Hepatocyte (in vitro differentiated cells): ENCODE measurements around the gene ATG13. TPM values are rescaled to one million over a fixed set of nuclear protein-coding genes. Genes with fewer than 3 reads are reported as not detected.

Experiments
- DNase-seq: peaks from one replicate; pipeline ENCODE4 v3.0.0-alpha.2; 2016; ENCODE audit warnings: low spot score
- H2AFZ ChIP-seq: fragments of 200-600 bp; sonication (generic); 2 replicates; pipeline ENCODE4 v1.6.0; 2016; ENCODE audit warnings: antibody characterized with exemption, mild to moderate bottlenecking
- H3K27ac ChIP-seq: fragments of 200-600 bp; sonication (generic); 2 replicates; pipeline ENCODE4 v1.5.1; 2016; ENCODE audit warnings: mild to moderate bottlenecking
- H3K27me3 ChIP-seq: fragments of 200-600 bp; sonication (generic); 2 replicates; pipeline ENCODE4 v1.6.1; 2016
- H3K36me3 ChIP-seq: fragments of 200-600 bp; sonication (generic); replicated peaks from 2 replicates; pipeline ENCODE4 v1.5.1; 2016; ENCODE audit warnings: low read depth; ENCODE audit not compliant: insufficient read depth
- H3K4me1 ChIP-seq: fragments of 200-600 bp; sonication (generic); 2 replicates; pipeline ENCODE4 v1.5.1; 2016; ENCODE audit warnings: mild to moderate bottlenecking, moderate library complexity; ENCODE audit not compliant: insufficient read depth
- H3K4me2 ChIP-seq: fragments of 200-600 bp; sonication (generic); 2 replicates; pipeline ENCODE4 v1.6.0; 2016
- H3K4me3 ChIP-seq: fragments of 200-600 bp; sonication (generic); 2 replicates; pipeline ENCODE4 v1.5.1; 2016; ENCODE audit warnings: mild to moderate bottlenecking
- H3K79me2 ChIP-seq: fragments of 200-600 bp; sonication (generic); 2 replicates; pipeline ENCODE4 v1.6.0; 2017; ENCODE audit warnings: mild to moderate bottlenecking
- H3K9me2 ChIP-seq: fragments of 200-600 bp; sonication (generic); replicated peaks from 2 replicates; pipeline ENCODE4 v1.6.0; 2017; ENCODE audit warnings: mild to moderate bottlenecking; ENCODE audit not compliant: insufficient read depth
- H3K9me3 ChIP-seq: fragments of 200-600 bp; sonication (generic); 2 replicates; pipeline ENCODE4 v1.5.1; 2016; ENCODE audit warnings: low read depth, mild to moderate bottlenecking
- H4K20me1 ChIP-seq: fragments of 200-600 bp; sonication (generic); 2 replicates; pipeline ENCODE4 v1.6.0; 2016; ENCODE audit warnings: mild to moderate bottlenecking; ENCODE audit not compliant: insufficient read depth, poor library complexity, severe bottlenecking
- EZH2 ChIP-seq: fragments of 200-600 bp; sonication (generic); IDR thresholded peaks from 2 replicates; pipeline ENCODE4 v1.6.1; 2016; ENCODE audit warnings: antibody characterized with exemption, mild to moderate bottlenecking, borderline replicate concordance
- EZH2phosphoT487 ChIP-seq: fragments of 200-600 bp; sonication (generic); IDR thresholded peaks from one replicate; pipeline ENCODE4 v1.6.1; 2018; ENCODE audit warnings: antibody characterized with exemption, mild to moderate bottlenecking, low read depth, moderate library complexity; ENCODE audit not compliant: unreplicated experiment, severe bottlenecking
- WGBS: methylation state at CpG from one replicate; pipeline ENCODE4 v1.1.6; 2016; ENCODE audit warnings: low lambda C conversion rate; ENCODE audit errors: missing lambda C conversion rate; 5-methylcytosine and 5-hydroxymethylcytosine counted together
- polyA plus RNA-seq: library from polyadenylated mRNA; unstranded; fragments of >200 nt; fragmentation: Nextera tagmentation; extraction: Ambion mirVana; gene quantifications from 2 replicates; pipeline ENCODE4 v1.2.1, GENCODE V29; 2016
- total RNA-seq: library from RNA; depleted of rRNA; stranded (reverse); fragments of >200 nt; gene quantifications from 2 replicates; pipeline ENCODE4 v1.2.3, GENCODE V29; 2014
- TF ChIP-seq, protein P1 (sequence below): fragments of 200-600 bp; sonication (generic); IDR thresholded peaks from 2 replicates; pipeline ENCODE4 v1.5.1; 2016; ENCODE audit warnings: antibody characterized with exemption, mild to moderate bottlenecking; ENCODE audit not compliant: poor library complexity

ATG13 gene
- total and polyA plus RNA-seq, 2 experiments from 2014 or later: 50.9 to 60.8 TPM

DNA sequence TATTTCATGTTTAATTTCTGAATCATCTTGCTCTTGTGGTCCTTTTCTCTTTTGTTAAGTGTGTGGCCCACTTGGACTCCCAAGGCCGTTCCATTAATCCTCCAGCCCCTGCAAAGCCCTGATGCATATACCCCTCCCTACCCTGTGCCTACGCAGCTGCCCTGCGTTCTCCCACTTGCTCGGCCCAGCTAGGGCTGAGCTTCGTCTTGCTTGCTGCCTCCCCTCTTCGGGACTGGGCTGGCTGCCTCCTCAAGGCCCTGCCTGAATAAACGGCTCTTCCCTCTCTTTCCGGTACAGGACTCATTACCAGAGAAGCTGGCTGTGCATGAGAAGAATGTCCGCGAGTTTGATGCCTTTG, 54.6 kb downstream of the ATG13 start:
- no peaks in the 10 kb centered on the region for H3K79me2 ChIP-seq

DNA sequence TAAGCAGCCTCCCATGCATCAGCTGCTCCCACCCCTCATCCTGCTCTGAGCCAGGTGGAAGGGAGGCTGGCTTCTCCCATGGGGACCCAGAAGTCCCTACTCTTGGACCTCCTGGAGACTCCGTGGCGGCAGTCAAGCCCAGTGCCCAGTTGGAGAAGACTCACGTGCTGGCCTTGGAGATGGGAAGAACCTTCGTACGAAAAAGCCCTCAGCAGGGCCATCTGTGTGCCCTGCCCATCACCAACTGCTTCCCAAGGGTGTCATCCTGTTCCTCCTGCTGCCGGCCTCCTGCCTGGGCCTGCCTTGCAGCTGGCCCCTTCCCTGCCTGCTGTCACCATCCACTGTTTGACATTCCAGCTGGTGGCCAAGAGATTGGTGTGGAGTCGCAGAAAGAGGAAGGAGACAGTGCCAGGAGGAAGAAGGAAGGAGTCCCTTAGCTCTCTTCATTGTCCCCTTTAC, 55.1 kb downstream of the ATG13 start:
- DNase-seq: no peak
- Histone ChIP-seq H3K4me2 (no peak overlapping the region), H3K79me2 (no peaks in the 10 kb centered on the region), H2AFZ (no peak overlapping the region), H3K9me3 (no peaks in the 10 kb centered on the region), H3K36me3 (peaks cover 5% of the 10 kb centered on the region), H4K20me1 (no peaks in the 10 kb centered on the region), H3K4me1 (peaks cover 23% of the 10 kb centered on the region), H3K27me3 (no peaks in the 10 kb centered on the region), H3K9me2 (no peaks in the 10 kb centered on the region), H3K4me3 (no peak overlapping the region), H3K27ac (no peak overlapping the region)
- over 99% methylated on average over 6 of the region's 7 CpGs for WGBS
- TF ChIP-seq EZH2phosphoT487: no peak
- no peak for TF ChIP-seq EZH2
- TF ChIP-seq, protein P1, sequence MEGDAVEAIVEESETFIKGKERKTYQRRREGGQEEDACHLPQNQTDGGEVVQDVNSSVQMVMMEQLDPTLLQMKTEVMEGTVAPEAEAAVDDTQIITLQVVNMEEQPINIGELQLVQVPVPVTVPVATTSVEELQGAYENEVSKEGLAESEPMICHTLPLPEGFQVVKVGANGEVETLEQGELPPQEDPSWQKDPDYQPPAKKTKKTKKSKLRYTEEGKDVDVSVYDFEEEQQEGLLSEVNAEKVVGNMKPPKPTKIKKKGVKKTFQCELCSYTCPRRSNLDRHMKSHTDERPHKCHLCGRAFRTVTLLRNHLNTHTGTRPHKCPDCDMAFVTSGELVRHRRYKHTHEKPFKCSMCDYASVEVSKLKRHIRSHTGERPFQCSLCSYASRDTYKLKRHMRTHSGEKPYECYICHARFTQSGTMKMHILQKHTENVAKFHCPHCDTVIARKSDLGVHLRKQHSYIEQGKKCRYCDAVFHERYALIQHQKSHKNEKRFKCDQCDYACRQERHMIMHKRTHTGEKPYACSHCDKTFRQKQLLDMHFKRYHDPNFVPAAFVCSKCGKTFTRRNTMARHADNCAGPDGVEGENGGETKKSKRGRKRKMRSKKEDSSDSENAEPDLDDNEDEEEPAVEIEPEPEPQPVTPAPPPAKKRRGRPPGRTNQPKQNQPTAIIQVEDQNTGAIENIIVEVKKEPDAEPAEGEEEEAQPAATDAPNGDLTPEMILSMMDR: no peak

More for the DNA sequence above, 54.6 kb downstream of the ATG13 start:
- Histone ChIP-seq H2AFZ (no peak overlapping the region), H3K9me3 (no peaks in the 10 kb centered on the region), H3K27ac (no peak overlapping the region), H3K4me3 (no peak overlapping the region), H4K20me1 (no peaks in the 10 kb centered on the region), H3K27me3 (no peaks in the 10 kb centered on the region), H3K9me2 (no peaks in the 10 kb centered on the region), H3K36me3 (peaks cover 5% of the 10 kb centered on the region), H3K4me1 (peaks cover 23% of the 10 kb centered on the region), H3K4me2 (no peak overlapping the region)
- DNase-seq: no peak
- TF ChIP-seq, protein P1: no peak
- TF ChIP-seq EZH2phosphoT487: no peak
- TF ChIP-seq EZH2: no peak
- WGBS: 97% methylated on average over 10 of the region's 10 CpGs

DNA sequence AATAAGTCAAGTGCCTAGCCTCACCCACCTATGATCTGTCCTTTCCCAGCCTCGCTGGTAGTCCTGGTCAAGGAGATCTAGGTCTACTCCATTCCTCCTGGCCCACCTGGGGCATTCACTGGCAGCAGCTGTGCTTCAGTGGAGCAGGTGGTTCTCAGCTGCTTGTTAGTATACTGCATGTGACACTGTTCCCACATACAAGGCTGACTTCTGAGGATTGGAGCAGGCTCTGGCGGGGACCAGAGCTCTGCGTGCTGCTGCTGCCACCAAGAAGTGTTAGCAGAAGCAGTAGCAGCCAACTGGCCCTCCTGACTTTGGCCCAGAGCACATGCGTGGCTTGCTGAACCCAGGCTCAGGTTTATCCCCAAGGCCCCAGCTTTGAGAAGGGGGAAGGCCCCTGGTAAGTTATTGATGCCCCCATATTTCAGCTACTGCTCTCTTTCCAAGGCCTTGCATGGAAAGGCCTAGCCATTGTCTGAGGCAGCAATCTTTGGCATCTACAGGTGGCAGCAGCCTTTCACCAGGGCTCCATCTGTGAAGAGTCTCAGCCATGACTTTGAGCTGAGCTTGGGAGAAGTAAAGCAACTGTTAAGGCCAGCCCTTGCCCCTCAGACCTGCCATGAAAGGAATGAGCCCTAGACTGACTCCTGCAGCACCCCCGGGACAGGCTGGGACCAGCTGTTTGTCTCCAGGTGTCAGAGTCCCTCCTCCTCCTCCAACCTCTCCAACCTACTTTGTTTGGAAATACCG, 56.5 kb downstream of the ATG13 start:
- no peaks in the 10 kb centered on the region for H3K9me2 ChIP-seq
- H3K4me3 ChIP-seq: no peak overlapping the region
- H4K20me1 ChIP-seq: no peaks in the 10 kb centered on the region
- peak overlapping the region; percentile 92 for H3K27ac ChIP-seq
- TF ChIP-seq, protein P1: no peak
- TF ChIP-seq EZH2 (no peak), EZH2phosphoT487 (no peak)
- H3K27me3 ChIP-seq: no peaks in the 10 kb centered on the region
- DNase-seq: no peak
- H3K79me2 ChIP-seq: no peaks in the 10 kb centered on the region
- no peaks in the 10 kb centered on the region for H3K9me3 ChIP-seq
- H3K4me1 ChIP-seq: peaks cover 23% of the 10 kb centered on the region
- WGBS: 80% methylated on average over 6 of the region's 6 CpGs
- no peak overlapping the region for H2AFZ ChIP-seq
- H3K36me3 ChIP-seq: peaks cover 5% of the 10 kb centered on the region
- H3K4me2 ChIP-seq: no peak overlapping the region
